ENCODE results near the gene ADAMTS12.
"Not testable (repeated sequence)": the region's sequence is repeated elsewhere in the genome, so short reads cannot be mapped to it uniquely, and the experiment has no call there.

The ADAMTS12 gene

DNA sequence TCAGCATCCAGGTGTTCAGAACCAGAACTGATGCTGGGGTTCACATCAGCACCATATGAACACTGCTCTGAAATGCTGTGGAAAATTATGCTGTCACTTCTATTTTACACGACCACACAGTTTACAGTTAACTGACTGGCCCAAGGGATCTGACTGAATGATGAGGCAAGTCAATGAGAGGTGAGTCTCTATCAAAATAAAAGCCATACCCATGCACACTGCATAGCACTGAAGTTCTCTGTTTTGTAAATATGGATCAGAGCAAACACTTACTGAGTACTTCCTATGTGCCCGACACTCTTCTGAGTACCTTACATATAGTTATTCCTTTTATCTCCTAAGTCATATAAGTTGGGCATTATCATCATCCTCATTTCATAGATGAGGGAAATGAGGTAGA, 328.3 kb downstream of the ADAMTS12 start:
- DNase-seq (ENCODE audit: low spot score): no peak
- TF ChIP-seq, protein P1, sequence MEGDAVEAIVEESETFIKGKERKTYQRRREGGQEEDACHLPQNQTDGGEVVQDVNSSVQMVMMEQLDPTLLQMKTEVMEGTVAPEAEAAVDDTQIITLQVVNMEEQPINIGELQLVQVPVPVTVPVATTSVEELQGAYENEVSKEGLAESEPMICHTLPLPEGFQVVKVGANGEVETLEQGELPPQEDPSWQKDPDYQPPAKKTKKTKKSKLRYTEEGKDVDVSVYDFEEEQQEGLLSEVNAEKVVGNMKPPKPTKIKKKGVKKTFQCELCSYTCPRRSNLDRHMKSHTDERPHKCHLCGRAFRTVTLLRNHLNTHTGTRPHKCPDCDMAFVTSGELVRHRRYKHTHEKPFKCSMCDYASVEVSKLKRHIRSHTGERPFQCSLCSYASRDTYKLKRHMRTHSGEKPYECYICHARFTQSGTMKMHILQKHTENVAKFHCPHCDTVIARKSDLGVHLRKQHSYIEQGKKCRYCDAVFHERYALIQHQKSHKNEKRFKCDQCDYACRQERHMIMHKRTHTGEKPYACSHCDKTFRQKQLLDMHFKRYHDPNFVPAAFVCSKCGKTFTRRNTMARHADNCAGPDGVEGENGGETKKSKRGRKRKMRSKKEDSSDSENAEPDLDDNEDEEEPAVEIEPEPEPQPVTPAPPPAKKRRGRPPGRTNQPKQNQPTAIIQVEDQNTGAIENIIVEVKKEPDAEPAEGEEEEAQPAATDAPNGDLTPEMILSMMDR (IDR thresholded peaks at IDR 0.05; ENCODE audit: extremely low read depth, missing control alignments): no peak

DNA sequence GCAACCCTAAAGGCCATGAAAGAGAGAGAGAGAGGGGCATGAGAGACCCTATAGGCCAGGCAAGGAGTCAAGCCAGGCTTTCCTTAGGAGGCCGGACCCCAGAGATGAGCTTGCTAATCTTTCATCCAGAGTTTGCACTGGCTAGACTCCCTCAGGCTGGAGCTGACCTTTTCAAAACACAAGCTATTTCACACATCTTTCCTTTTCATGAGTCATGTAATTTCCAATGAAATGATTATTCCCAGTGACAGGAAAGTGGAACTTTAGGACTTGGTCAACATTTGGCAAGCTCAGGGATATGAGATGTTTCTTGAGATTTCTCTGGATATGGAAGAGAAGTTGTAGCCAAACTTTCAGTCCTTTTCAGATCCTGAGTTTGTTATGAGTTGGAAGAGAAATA, 333.3 kb downstream of the ADAMTS12 start:
- TF ChIP-seq, protein P1 (IDR thresholded peaks at IDR 0.05; ENCODE audit: extremely low read depth, missing control alignments): no peak
- no peak for DNase-seq (ENCODE audit: low spot score)

DNA sequence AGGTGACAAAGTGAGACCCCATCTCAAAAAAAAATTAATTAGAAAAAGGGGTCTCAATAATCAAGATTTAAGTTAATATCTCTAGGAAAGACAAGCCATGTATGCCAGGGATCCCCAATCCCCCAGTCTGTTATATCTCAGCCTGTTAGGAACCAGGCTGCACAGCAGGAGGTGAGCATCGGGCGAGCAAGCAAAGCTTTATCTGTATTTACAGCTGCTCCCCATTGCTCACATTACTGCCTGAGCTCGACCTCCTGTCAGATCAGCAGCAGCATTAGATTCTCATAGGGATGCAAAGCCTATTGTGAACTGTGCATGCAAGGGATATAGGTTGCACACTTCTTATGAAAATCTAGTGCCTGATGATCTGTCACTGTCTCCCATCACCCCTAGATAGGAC, 334.2 kb downstream of the ADAMTS12 start:
- TF ChIP-seq, protein P1 (IDR thresholded peaks at IDR 0.05; ENCODE audit: extremely low read depth, missing control alignments): no peak
- DNase-seq (ENCODE audit: low spot score): no peak

DNA sequence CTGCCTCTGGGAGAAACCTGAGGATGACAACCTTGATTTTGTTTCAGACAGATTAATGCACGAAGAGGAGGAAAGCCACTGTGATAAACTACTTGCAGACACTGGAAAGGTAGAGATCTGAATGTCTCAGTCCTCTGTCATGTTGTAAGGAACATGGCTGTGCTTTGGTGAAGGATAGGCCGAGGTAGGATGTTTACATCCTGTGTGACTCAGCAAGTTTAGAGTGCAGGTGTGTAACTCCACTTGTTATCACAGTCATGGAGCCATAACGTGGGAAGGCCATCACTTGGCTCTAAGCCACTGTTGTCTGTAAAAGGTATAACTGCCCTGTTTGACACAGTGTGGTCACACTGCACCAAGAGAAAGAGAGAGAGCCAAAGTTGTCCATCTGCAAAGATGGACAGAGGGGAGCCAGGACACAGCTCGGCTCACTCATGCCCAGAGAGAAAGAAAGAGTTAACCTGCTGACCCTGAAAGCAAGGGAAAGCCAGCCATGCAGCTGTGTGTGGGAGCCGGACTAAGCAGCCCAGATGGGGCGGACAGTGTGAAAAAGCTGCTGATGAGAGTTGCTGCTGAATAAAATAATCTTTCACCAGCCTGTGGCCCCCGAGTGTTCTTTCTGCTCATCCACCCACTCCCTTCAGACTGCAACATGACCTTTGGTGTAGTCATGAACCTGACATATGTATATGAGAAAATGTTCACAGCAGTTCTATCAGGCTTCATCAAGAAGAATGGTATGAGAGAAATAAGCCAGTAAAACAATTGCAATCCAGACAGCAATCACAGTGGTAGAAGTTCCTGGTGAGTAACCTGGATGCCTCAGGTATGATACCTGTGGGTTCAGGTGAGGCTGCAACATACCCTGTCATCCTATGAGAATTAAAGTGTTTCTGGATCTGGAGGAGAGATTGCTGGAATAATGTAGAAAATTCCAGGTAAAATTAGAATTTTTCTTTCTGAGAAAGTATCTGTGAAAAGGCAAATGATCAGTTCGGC, 335.2 kb downstream of the ADAMTS12 start:
- DNase-seq (ENCODE audit: low spot score): no peak
- TF ChIP-seq, protein P1 (IDR thresholded peaks at IDR 0.05; ENCODE audit: extremely low read depth, missing control alignments): no peak

DNA sequence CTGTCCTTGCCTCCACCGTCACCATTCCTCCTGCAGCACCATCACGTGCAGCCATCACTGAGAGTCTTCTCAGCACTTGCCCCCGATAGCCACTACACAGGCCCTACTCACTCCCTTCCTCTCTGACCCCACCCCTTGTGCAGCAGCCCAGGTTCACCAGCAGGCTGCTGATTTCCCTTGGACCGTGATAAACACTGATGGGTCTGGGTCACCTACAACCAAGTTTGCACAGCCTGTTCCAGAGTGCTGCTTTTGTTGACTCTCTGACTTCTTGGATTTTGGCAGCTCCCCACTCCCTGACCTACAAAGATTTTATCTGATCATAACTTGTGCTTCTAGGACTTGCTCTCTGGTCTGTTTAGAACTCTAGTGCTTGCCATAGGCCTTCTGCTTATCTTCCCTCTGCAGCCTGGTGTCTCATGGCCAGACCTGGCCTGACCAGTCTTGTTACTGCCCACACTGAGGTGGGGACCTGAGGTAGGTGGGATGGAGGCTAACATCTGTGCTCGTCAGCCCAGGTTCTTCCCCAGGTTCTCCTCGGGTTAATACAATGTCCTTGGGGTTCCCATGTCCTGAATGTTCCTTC, 341.7 kb downstream of the ADAMTS12 start:
- DNase-seq (ENCODE audit: low spot score): no peak
- TF ChIP-seq, protein P1 (IDR thresholded peaks at IDR 0.05; ENCODE audit: extremely low read depth, missing control alignments): no peak

DNA sequence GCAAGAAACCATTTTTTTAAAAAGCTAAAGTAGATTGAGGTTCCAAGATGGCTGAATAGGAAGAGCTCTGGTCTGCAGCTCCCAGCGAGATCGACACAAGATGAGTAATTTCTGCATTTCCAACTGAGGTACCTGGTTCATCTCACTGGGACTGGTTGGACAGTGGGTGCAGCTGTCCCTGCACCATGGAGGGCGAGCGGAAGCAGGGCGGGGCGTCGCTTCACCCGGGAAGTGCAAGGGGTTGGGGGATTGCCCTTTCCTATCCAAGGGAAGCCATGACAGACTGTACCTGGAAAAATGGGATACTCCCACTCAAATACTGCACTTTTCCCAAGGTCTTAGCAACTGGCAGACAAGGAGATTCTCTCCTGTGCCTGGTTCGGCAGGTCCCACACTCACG, 352.0 kb downstream of the ADAMTS12 start:
- not testable (repeated sequence) for DNase-seq (ENCODE audit: low spot score)

DNA sequence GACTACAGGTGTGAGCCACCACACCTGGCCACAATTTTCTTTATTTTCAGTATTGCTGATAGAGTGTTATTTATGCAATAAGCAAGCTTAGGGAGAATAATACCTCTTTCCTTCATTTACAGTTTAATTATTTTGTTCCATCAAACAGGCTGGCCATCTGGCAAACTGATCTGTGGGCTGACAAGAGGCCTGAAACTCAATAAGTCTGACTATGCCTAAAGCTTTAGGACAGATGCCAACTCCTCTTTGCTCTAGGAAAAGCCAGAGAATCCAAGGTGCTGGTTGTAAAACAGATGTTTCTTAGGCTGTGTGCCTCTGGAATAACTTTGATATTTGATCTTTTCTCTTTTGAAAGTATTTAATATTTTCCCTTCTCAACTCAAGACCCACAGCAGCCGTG, 352.6 kb downstream of the ADAMTS12 start:
- no peak for DNase-seq (ENCODE audit: low spot score)
- TF ChIP-seq, protein P1 (IDR thresholded peaks at IDR 0.05; ENCODE audit: extremely low read depth, missing control alignments): no peak
